ENCODE measurements around the gene FTSJ3.
"Not testable (repeated sequence)": the region's sequence is repeated elsewhere in the genome, so short reads cannot be mapped to it uniquely, and the experiment has no call there.

FTSJ3 gene

DNA sequence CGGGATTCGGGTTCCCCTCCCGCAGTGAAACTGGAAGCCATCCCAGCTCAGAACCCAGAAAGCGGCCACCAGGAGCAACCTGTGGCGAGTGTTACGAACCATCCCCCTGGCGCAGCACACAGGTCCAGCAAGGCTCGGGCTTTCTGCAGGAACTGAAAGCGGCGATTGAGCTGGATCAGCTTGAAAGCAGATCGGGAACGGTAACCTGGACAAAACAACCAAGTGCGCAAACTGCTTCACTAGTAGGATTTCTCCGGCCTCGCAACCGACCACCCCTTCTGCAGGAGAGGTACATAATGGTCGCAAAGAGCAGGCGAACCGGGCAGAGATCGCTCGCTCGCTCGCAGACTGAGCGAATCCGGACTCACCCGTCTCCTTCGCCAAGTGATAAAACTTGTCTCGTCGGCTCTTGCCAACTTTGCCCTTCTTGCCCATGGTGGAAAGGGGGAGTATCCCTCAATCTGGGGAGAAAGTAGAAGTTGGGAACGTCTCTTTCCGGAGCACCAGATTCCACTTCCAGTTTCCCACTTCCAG, 928 bp downstream of the FTSJ3 start:
- DNase-seq, result no peak

DNA sequence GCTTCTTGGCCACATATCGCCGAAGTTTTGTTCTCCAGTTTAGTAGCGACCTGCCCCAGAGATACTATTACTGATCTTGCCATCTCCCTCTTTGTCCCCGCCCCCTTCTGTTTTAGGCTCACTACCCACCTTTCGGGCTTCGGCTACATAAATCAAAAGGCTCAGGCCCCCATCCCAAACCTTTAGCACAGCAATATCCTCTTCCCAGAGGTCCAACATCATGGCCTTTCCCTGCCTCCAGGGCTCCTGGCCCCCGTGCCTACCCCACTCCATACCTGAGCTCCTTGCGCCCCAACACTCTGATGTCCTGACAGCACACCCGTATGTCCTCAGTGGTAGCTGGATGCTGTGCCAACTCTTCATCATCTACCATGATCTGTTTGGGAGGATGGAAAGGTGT, 3.1 kb downstream of the FTSJ3 start:
- no peak for DNase-seq

DNA sequence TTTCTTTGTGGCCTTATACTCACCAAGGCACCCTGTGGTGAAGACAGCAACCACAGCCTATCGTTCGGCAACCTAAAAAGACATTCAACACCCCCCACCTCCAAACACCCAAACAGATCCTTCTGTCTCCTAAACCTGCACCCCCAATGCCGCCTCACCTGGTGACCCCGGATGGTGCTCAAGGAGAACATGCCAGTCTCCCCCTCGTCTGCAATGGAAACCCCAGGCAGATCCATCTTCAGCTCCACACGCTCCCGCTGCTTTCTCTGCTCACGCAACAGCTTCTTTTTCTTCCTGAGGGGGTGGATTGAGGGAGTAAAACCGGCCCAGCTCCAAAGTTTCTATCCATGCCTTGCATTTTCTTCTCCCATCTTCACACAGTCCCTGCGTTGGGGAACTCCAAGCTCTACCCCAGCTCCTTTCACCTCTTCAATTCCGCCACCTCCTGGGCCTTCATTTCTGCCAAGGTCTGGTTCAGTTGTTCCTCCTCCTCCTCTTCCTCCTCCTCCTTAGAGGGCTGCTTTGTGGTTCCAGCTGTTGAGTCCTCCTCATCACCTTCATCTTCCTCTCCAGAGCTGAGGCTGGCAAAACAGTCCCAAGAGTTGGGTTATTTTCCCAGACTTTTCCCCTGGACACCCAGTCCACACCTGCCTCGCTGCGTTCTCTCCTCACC, 3.7 kb downstream of the FTSJ3 start:
- DNase-seq, result no peak

DNA sequence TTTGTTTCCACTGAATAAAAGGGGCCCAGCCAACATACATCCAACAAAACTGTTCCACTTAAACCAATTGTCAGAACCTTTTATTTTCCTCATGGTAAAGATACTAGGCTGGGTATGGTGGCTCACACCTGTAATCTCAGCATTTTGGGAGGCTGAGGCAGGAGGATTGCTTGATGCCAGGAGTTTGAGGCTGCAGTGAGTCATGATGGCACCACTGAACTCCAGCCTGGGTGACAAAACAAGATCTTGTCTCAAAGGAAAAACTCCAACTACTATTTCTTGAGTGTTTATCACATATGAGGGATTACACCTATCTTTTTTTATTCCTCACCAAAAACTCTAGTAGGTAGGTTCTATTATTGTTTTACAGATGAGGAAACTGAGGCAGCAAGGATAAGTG, 4.9 kb downstream of the FTSJ3 start:
- DNase-seq, result no peak

DNA sequence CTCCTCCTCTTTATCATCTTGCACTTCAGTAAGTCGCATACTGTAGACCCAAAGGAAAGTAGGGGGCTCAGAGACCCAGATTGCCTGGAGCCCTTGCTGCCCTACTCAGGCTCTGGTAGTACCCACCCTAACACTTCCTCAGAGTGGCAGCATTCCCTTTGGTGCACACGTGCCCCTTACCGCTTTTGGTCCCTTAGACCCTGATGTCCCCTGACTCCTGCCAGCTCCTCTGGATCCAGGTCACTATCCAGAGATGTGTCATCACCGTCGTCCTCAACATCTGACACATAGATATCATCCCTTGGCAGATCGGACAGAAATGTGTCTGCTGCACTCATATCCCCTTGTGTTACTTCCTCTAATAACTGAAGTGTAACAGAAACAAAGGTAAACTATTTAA, 5.7 kb downstream of the FTSJ3 start:
- DNase-seq, result no peak

DNA sequence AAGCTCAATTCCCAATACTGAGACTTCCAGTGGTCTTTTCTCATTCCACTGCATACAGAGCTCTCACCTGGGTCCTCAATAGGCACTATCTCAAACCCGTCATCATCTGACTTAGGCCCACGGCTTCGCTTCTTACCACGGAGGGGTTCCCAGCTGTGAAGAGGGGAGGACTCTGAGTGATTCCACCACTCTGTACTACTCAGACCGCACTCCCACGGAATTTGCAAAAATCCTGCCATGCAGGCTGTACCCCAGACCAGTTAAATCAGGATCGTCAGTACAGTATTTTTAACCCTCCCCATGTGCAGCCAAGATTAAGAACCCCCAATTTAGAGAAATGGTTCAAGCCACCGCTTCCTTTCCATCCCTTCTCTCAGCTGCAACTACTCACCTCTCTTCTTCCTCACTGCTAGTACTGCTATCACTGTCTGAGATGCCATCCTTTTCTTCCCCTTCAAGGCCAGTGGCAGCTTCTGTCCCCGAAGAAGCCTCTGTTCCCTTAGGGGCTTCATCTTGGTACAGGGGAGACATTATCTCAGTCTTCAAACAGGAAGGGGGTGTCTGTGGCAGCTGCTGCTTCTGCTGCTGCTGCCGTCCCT, 6.4 kb downstream of the FTSJ3 start:
- DNase-seq, result no peak

DNA sequence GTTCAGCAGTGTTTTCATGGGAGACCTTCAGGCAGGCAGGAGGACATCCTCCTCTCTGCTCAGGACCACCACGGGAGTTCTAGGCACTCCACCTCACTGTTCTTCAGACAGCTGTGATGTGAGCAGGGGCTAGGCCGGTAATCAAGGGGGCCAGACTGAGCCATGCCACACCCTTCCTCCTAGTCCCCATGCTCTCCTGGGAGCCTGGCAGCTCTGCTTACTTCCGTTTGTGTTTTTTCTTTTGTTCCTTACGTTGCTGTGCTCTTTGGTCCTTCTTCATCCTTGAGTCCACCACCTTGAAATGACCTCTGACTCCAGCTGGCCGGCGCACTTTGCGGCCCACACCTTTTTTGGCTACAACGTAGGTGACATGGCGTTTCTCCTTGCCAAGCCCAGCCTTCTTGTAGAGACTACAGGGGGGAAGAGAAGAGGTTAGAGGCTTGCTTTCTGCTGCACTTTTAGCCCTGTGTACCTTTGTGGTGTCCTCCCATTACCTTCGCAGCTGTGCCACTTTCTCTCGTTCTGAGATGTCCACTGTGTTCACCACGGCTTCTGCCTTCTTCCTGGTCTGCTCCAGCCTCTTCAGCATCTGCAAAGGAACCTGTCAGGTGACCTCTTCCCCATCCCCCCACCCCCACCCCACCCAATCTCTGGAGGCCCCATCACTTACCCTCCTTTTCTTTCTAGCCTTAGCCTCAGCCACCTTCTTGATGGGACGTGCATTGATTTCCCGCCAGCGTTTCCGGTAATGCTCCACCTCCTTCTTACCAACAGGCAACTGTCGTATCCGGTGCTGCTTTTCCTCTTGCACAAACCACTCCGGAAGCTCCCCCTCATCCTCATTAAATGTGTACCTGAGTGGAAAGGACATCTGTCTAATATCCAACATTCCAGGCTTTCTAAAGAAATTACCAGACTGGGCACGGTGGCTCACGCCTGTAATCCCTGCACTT, 7.6 kb downstream of the FTSJ3 start:
- DNase-seq, result no peak

DNA sequence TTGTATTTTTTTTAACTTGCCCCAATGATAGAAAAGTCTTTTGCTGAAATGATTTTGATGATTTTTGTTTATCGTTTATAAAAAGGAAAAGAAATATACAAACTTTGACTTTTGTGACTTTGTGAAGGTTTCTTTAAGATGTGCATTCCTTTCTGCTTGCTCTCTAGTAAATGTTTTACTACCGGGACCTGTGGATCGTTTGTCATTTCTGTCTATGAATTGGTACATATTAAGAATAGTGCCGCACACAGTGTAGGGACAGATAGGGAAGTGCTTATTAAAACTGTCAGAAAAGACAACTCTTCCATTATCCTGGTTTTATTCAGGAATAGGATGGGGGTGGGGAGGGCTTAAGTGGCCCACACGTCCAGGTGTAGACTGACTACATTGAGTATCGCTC, 8.3 kb downstream of the FTSJ3 start:
- DNase-seq, result no peak

DNA sequence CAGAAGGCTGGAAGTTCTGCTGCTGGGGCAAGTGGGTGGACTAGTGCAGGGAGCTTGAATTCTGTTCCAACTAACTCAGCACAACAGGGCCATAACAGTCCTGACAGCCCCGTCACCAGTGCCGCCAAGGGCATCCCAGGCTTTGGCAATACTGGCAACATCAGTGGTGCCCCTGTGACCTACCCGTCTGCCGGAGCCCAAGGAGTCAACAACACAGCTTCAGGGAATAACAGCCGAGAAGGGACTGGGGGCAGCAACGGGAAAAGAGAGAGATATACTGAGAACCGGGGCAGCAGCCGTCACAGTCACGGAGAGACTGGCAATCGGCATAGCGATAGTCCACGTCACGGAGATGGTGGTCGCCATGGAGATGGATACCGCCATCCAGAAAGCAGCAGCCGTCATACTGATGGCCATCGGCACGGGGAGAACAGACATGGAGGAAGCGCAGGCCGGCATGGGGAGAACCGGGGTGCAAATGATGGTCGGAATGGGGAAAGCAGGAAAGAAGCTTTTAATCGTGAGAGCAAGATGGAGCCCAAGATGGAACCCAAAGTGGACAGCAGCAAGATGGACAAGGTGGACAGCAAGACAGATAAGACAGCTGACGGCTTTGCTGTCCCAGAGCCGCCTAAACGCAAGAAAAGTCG, 9.6 kb downstream of the FTSJ3 start:
- DNase-seq, result no peak

DNA sequence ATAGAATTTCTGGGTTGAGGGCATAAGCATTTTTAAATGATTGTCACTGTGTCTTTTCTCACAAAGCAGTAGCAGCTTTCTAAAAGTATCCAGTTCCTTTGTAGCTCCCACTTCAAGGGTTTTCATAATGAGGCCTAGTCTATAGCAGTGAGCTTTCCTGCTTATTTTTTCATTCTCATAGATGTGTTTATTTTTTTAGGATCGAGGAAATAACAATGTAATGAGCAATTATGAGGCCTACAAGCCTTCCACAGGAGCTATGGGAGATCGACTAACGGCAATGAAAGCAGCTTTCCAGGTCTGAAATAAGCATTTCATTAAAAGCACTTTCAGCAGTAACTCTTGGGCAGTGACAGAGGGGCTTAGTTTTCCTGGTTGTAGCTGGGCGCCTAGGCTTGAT, 10.8 kb downstream of the FTSJ3 start:
- DNase-seq, result no peak

DNA sequence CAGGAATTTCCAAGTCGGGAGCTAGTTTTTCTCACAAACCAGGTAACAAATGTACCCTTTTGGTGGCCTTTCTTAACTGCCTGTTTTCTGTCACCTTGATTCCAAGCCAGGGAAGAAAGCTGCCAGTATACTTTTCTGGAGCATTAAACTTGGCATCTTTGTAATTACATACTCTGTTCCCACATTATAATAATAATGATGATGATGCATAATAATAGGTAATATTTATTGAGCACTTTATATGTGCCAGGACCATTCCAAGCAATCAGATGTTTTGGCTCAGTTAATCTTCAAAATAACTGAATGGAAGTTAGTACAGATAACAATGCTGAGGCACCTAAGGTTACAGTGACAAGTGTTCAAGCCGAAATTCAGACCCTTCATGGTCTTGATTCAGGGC, 11.3 kb downstream of the FTSJ3 start:
- no peak for DNase-seq

DNA sequence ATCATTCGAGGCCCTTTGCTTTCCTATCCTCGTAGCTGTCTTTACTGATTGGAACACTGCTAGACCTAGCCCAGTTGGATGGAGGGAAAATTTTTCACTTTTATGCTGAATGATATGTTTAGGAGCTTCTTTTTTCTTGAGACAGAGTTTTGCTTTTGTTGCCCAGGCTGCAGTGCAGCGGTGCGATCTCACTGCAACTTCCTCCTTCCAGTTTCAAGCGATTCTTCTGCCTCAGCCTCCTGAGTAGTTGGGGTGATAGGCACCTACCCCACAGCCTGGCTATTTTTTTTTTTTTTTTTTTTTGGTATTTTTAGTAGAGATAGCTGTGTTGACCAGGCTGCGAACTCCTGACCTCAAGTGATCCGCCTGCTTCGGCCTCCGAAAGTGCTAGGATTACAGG, 17.5 kb downstream of the FTSJ3 start:
- no peak for DNase-seq

DNA sequence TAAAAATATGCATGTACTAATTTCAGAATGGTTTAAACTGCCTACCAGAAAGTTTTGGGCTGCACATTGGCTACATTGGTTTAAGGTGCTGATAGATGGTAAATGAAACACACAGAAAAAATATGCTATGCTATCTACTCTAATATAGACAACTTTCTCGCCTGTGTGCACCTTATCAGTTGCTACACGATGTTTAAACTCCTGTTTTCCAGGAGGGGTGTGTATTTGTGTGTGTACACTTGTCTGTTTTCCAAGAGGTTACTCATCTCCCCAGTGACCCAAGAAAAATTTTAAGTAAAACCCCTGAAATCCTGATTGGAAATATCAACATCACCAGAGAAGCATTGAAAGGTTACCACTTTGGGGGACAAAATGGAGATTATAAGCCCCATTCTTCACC, 21.9 kb downstream of the FTSJ3 start:
- no peak for DNase-seq

DNA sequence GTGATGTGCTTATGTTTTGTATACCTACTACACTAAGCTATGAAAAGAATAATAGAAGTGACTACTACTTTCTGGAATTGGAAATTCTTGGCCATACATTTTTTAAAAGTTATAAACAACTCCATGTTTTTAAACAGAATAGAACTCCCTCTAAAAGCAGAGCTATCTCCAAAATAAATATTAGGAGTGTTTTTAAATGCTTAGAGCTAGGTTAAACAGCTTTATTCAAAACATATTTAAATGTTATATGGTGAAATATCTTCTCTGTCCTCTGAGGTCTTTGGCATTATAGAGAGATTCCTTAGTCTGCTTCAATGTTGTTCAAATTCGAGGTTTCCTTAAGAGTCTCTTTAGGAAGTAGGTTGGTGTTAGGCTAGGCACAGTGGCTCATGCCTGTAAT, 23.1 kb downstream of the FTSJ3 start:
- DNase-seq, result no peak

DNA sequence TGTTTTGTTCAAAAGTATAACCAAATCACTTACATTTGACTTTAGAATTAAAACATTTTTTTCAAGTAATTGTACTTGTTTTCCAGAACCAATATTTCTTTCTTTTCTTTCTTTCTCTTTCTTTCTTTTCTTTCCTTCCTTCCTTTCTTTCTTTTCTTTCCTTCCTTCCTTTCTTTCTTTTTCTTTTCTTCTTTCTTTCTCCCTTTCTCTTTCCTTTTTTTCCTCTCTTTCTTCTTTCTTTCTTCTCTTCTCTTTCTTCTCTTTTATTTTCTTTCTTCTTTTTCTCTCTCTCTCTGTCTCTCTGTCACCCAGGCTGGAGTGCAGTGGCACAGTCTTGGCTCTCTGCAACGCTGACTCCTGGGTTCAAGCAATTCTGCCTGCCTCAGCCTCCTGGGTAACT, 26.7 kb downstream of the FTSJ3 start:
- DNase-seq, result no peak

DNA sequence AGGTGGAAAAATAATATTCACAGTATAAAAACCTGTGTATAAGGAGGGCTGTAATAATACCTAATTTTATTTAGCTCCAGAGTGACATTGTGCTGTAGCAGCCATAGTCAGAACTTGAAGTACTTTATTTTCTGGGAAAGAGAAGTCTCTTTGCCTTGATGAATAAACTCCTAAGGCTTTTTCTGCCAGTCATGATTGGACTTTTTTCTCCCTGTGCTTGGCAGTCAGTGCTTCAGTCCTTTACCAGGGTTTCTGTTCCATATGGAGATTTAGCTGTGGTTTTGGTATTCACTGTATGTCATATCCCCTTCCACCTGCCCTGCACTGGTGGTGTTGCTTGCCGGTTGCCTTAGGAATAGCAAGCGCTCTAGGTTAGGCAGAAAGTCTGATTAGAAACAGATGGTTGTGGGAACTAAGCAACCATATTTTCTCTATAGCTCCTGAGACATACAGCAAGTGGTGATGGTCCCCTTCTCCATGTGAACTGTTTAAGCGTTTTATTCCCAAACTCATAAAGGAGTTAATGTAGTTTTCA, 28.8 kb downstream of the FTSJ3 start:
- no peak for DNase-seq

DNA sequence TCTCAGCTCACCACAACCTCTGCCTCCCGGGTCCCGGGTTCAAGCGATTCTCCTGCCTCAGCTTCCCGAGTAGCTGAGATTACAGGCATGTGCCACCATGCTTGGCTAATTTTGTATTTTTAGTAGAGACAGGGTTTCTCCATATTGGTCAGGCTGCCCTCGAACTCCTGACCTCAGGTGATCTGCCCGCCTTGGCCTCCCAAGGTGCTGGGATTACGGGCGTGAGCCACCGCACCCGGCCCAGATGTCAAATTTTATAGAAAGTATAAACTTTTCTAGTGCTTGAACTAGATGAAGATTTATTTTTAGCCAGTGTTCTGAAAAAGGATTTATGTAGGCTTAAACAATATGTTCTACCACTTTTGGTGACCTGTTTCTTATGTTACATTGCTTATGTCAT, 31.1 kb downstream of the FTSJ3 start:
- DNase-seq, result not testable (repeated sequence)

DNA sequence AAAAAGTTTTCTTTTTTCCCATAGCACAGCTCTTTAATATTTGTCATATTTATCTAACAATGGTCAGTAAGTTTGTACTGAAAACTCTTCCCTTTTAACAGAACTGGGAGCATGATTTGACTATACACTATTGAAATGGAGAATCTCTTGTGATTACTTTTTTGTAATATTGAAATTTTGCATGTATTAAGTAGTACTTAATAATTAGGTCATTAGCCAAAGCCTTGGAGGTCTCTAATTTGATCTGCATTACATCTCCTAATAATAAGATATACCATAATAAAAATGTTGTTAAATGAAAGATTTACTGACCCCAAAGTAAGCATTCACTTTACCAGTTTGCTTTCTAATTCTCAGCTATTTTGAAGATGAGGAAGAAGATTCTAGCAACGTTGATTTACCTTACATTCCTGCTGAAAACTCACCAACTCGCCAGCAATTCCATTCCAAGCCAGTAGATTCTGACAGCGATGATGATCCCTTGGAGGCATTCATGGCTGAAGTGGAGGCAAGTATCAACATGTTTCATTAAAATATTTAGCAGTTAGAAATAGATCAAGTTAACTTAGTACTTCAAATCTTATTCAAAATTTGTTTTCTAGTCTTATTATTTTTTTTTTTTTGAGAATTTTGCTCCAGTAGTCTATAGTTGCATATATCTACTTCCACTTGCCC, 35.3 kb downstream of the FTSJ3 start:
- no peak for DNase-seq

DNA sequence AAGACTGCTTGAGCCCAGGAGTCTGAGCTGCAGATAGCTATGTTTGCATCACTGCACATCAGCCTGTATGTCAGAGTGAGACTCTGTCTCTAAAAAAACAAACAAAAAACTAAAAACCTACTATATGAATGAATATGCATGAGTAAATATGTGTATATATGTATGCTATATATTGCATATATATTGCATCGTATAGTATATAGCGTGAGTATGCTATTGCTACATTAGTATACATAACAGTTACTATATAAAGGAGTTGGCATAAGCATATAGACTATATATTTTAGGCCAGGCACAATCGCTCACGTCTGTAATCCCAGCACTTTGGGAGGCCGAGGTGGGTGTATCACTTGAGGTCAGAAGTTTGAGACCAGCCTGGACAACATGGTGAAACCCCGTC, 37.4 kb downstream of the FTSJ3 start:
- no peak for DNase-seq

DNA sequence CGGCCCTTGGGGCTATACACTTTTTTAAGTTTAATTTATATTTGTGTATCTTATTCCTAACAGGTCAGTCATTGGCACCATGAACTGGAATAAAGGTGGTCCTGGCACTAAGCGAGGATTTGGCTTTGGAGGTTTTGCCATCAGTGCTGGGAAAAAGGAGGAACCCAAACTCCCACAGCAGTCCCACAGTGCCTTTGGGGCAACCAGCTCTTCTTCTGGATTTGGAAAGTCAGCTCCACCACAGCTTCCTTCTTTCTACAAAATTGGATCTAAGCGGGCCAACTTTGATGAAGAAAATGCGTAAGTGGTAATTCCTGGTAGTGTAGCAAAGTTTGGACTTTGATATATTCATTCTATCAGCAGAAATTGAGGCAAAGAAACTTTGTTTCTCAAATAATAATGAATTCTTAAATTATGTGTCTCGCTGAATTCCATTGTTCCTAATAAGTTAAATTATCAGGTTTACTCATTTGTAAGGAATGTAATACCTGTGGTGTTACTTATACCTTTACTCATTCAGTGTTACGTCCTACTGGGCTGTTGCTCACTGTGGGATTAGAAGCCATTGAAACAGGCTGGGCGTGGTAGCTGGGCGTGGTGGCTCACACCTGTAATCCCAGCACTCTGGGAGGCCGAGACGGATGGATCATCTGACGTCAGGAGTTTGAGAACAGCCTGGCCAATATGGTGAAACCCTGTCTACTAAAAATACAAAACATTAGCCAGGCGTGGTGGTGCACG, 40.3 kb downstream of the FTSJ3 start:
- no peak for DNase-seq

DNA sequence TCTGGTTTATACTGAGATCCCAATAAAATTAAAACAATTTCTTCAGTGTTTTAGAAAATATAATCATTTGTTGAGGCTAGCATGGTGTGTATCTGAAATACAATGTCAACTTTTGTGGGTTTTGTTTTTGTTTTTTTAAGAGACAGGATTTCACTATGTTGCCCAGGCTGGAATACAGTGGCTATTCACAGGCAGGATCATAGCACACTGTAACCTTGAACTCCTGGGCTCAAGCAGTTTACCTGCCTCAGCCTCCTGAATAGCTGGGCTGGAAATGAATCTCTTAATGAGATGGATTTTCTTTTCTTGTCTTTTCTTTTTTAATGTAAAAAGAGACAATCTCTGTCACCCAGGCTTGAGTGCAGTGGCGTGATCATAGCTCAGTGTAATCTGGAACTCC, 41.3 kb downstream of the FTSJ3 start:
- no peak for DNase-seq

DNA sequence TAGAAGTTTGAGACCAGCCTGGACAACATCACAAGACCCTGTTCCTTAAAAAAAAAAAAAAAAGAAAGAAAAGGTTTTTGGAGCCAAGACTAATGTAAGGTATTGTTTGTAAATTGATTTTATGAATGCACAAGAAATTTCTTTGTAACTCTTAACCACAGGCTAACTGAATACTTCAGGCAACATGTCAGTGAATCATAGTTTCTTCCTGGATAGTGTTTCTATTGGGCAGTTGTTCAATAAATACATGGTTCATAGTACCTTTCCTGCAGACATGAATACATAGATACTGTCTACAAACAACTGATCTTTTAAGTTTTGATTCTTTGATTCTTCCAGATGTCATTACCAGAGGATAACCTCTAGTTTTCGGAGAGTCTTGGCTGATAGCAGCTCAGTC, 41.9 kb downstream of the FTSJ3 start:
- no peak for DNase-seq
